ENCODE measurements around the gene COBLL1.

COBLL1 gene

GRCh38 chr2:164841719-164842623 lies at the start of gene COBLL1:
Gene COBLL1 (minus strand): TSS chr2:164841823. CDS start chr2:164841196, 627 bp downstream.
- Histone ChIP-seq H3K36me3 (peaks cover 4% of the 10 kb centered on the region; the same call in 1 of the 2 replicates), H3K4me3 (ENCODE audit: low read depth, low read length) (peak within 1 kb of the TSS; percentile 98), H3K9me3 (ENCODE audit: severe bottlenecking) (no peaks in the 10 kb centered on the region), H3K27ac (peak within 1 kb of the TSS; percentile 94), H3K27me3 (ENCODE audit: insufficient read depth, low read depth, severe bottlenecking) (no peaks in the 10 kb centered on the region)
- TF ChIP-seq CTCF (IDR thresholded peaks at IDR 0.05; ENCODE audit: low read depth, low read length), result peak; percentile 84
- peak; percentile 88 for DNase-seq

GRCh38 chr2:164890544-164890943 lies 48.9 kb upstream of the COBLL1 start:
- Histone ChIP-seq H3K4me3 (ENCODE audit: low read depth, low read length) (no peak overlapping the region), H3K9me3 (ENCODE audit: severe bottlenecking) (no peaks in the 10 kb centered on the region), H3K36me3 (no peaks in the 10 kb centered on the region), H3K27ac (peak overlapping the region; percentile 58), H3K27me3 (ENCODE audit: insufficient read depth, low read depth, severe bottlenecking) (no peaks in the 10 kb centered on the region)
- peak; percentile 66 for DNase-seq
- TF ChIP-seq CTCF (IDR thresholded peaks at IDR 0.05; ENCODE audit: low read depth, low read length), result no peak

GRCh38 chr2:164888592-164888991 lies 47.0 kb upstream of the COBLL1 start:
- no peaks in the 10 kb centered on the region for H3K36me3 ChIP-seq

DNA sequence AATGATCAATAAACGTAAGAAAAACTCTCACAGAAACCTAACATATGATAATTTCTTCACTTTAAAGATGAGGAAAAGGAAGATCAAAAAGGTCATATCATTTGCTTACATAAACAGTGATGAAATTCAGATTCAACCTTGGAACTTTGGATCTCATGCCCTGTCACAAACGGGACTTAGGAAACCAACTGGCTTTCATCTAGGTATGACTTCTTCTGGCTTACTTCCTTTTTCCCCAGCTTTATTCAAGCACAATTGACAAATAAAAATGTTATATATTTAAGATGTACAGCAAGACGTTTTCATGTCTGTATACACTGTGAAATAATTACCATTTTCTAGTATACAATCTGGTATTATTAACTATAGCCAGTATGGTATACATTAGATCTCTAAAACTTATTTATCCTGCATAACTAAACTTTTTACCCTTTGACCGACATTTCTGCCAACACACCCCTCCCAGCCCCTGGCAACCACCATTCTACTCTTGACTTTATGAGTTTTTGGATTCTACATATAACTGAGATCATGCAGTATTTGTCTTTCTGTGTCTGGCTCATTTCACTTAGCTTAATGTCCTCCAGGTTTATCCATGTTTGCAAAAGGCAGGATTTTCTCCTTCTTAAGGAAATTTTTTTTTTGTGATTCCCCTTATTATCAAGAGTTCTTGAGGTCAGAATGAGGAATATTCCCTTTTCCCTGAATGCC lies 46.0 kb upstream of the COBLL1 start:
- no peaks in the 10 kb centered on the region for H3K9me3 ChIP-seq (ENCODE audit: severe bottlenecking)
- H3K36me3 ChIP-seq, result no peaks in the 10 kb centered on the region
- no peak overlapping the region for H3K4me3 ChIP-seq (ENCODE audit: low read depth, low read length)
- no peak overlapping the region for H3K27ac ChIP-seq
- TF ChIP-seq CTCF (IDR thresholded peaks at IDR 0.05; ENCODE audit: low read depth, low read length), result no peak
- DNase-seq, result no peak
- H3K27me3 ChIP-seq (ENCODE audit: insufficient read depth, low read depth, severe bottlenecking), result no peaks in the 10 kb centered on the region

More at GRCh38 chr2:164888592-164888991, 47.0 kb upstream of the COBLL1 start:
- no peak for TF ChIP-seq CTCF (IDR thresholded peaks at IDR 0.05; ENCODE audit: low read depth, low read length)
- no peak overlapping the region for H3K4me3 ChIP-seq (ENCODE audit: low read depth, low read length)
- no peaks in the 10 kb centered on the region for H3K9me3 ChIP-seq (ENCODE audit: severe bottlenecking)
- no peaks in the 10 kb centered on the region for H3K27me3 ChIP-seq (ENCODE audit: insufficient read depth, low read depth, severe bottlenecking)
- no peak for DNase-seq
- H3K27ac ChIP-seq, result no peak overlapping the region

GRCh38 chr2:164882276-164882675 lies 40.7 kb upstream of the COBLL1 start:
- no peaks in the 10 kb centered on the region for H3K36me3 ChIP-seq
- H3K27me3 ChIP-seq (ENCODE audit: insufficient read depth, low read depth, severe bottlenecking), result no peaks in the 10 kb centered on the region
- H3K9me3 ChIP-seq (ENCODE audit: severe bottlenecking), result no peaks in the 10 kb centered on the region
- H3K4me3 ChIP-seq (ENCODE audit: low read depth, low read length), result no peak overlapping the region
- H3K27ac ChIP-seq, result no peak overlapping the region
- TF ChIP-seq CTCF (IDR thresholded peaks at IDR 0.05; ENCODE audit: low read depth, low read length), result no peak
- DNase-seq, result no peak
